HepG2 (cell line): ENCODE data around the gene CAMK2G. TPM values are rescaled to one million over a fixed set of nuclear protein-coding genes. Genes with fewer than 3 reads are reported as not detected.

Experiments used
- ATAC-seq: fragments of 200-7000 bp; cut with Tn5 transposase; 3 replicates; pipeline ENCODE4 v1.9.1; 2020; ENCODE audit warnings: mild to moderate bottlenecking, moderate library complexity
- BruUV-seq: library from RNA; stranded (reverse); fragments of 400-500 nt; replicated peaks from 2 replicates; lab custom pipeline; 2021; lab: Mats Ljungman, UMichigan
- CTCF ChIA-PET: fragments of 300-600 bp; formaldehyde crosslinking; extraction: SDS; loops from one replicate; lab custom pipeline; 2021; ENCODE audit warnings: low total read pairs, inconsistent platforms, low intra/inter-chr PET ratio; lab: Yijun Ruan, JAX
- POLR2A ChIA-PET: fragments of 350-600 bp; sonication (Branson Sonifier 250); formaldehyde crosslinking; loops from one replicate; lab custom pipeline; 2020; ENCODE audit warnings: antibody characterized with exemption, inconsistent platforms; lab: Yijun Ruan, JAX
- DNase-seq: peaks from one replicate; pipeline ENCODE4 v3.0.0-alpha.2; 2015; ENCODE audit warnings: low spot score
- FAIRE-seq: peaks from 3 replicates; lab custom pipeline; 2011; peaks lifted over from hg19 to GRCh38; lab: Jason Lieb, UNC
- H2AFZ ChIP-seq: one replicate; pipeline ENCODE4 v1.6.1; 2011; ENCODE audit warnings: low read length, inconsistent platforms
- H3K27ac ChIP-seq: fragments of 300-600 bp; 3 replicates; pipeline ENCODE4 v1.8.0; 2011; ENCODE audit warnings: mixed run types, mild to moderate bottlenecking, mixed read lengths, low read length, inconsistent platforms; ENCODE audit not compliant: insufficient read depth; ENCODE audit errors: extremely low read length
- H3K27me3 ChIP-seq, 2 experiments: fragments of 200-600 bp in 1 of 2; 2 replicates in 1 of 2; 3 replicates in 1 of 2; pipeline versions ENCODE4 v1.6.0 to v1.8.0; 2011; ENCODE audit warnings: low read length in 2 of 2, mild to moderate bottlenecking in 2 of 2, moderate library complexity in 2 of 2, inconsistent platforms in 1 of 2; ENCODE audit not compliant: insufficient read depth in 2 of 2, control insufficient read depth in 1 of 2
- H3K36me3 ChIP-seq, 2 experiments: fragments of 200-600 bp in 1 of 2; replicated peaks in 1 of 2; 2 replicates in 1 of 2; 3 replicates in 1 of 2; pipeline versions ENCODE4 v1.5.1 to v1.8.0; 2011; ENCODE audit warnings: low read length in 2 of 2, inconsistent platforms in 1 of 2; ENCODE audit not compliant: insufficient read depth in 2 of 2, control insufficient read depth in 1 of 2
- H3K4me1 ChIP-seq: 2 replicates; pipeline ENCODE4 v1.5.1; 2012; ENCODE audit warnings: low read length, inconsistent platforms; ENCODE audit not compliant: insufficient read depth
- H3K4me2 ChIP-seq: 2 replicates; pipeline ENCODE4 v1.6.0; 2011; ENCODE audit warnings: low read depth, low read length, inconsistent platforms
- H3K4me3 ChIP-seq, 3 experiments: fragments of 200-600 bp in 1 of 3; sonication (generic), shearing (Covaris generic) in 1 of 3; replicated peaks in 1 of 3; 2 replicates each; pipeline ENCODE4 v1.5.1; 2011 to 2016; ENCODE audit warnings: low read length in 3 of 3, inconsistent platforms in 2 of 3, low read depth in 2 of 3, mild to moderate bottlenecking in 2 of 3, control low read depth in 1 of 3, mixed read lengths in 1 of 3; ENCODE audit not compliant: insufficient read depth in 1 of 3
- H3K79me2 ChIP-seq: one replicate; pipeline ENCODE4 v1.6.1; 2011; ENCODE audit warnings: low read length, inconsistent platforms; ENCODE audit not compliant: insufficient read depth
- H3K9ac ChIP-seq: 2 replicates; pipeline ENCODE4 v1.6.0; 2011; ENCODE audit warnings: mild to moderate bottlenecking, low read depth, low read length, inconsistent platforms; ENCODE audit not compliant: insufficient read depth
- H3K9me3 ChIP-seq: 2 replicates; pipeline ENCODE4 v1.5.1; 2012; ENCODE audit warnings: mild to moderate bottlenecking, low read length
- H4K20me1 ChIP-seq: 2 replicates; pipeline ENCODE4 v1.6.0; 2011; ENCODE audit warnings: inconsistent platforms, mild to moderate bottlenecking, low read length, moderate library complexity; ENCODE audit not compliant: insufficient read depth
- GLI4 ChIP-seq: sonication (generic); formaldehyde crosslinking; IDR thresholded peaks from 2 replicates; pipeline ENCODE4 v1.5.1; 2020; ENCODE audit warnings: missing genetic modification reagents, mild to moderate bottlenecking, moderate library complexity, borderline replicate concordance
- GTF2F1 ChIP-seq: fragments of 150-350 bp; IDR thresholded peaks from 2 replicates; pipeline ENCODE4 v1.6.1; 2014; ENCODE audit warnings: low read length
- JUNB ChIP-seq: sonication (generic); formaldehyde crosslinking; IDR thresholded peaks from 2 replicates; pipeline ENCODE4 v1.8.0; 2022; ENCODE audit warnings: missing genetic modification reagents, mild to moderate bottlenecking, borderline replicate concordance
- KAT8 ChIP-seq: IDR thresholded peaks from 2 replicates; pipeline ENCODE4 v1.6.1; 2016; ENCODE audit warnings: missing genetic modification reagents, missing compliant biosample characterization
- MAFF ChIP-seq: IDR thresholded peaks from 2 replicates; pipeline ENCODE4 v1.6.1; 2011; ENCODE audit warnings: low read depth, low read length, improper control_type of control experiment
- MYNN ChIP-seq: sonication (generic); formaldehyde crosslinking; IDR thresholded peaks from 2 replicates; pipeline ENCODE4 v1.4.0; 2020; ENCODE audit warnings: mild to moderate bottlenecking, low read depth, missing genetic modification reagents
- NRL ChIP-seq: sonication (generic); formaldehyde crosslinking; IDR thresholded peaks from 2 replicates; pipeline ENCODE4 v1.5.0; 2020; ENCODE audit warnings: missing genetic modification reagents, mild to moderate bottlenecking, moderate library complexity, borderline replicate concordance
- SOX13 ChIP-seq, 3 experiments: fragments of 450-650 bp in 1 of 3; sonication (generic) in 1 of 3; formaldehyde crosslinking in 1 of 3; IDR thresholded peaks in 2 of 3; conservative IDR thresholded peaks in 1 of 3; 2 replicates each; pipeline versions ENCODE4 v1.5.0 to v1.6.1; 2016 to 2020; ENCODE audit warnings: antibody characterized with exemption in 1 of 3, mild to moderate bottlenecking in 1 of 3, missing compliant biosample characterization in 1 of 3, missing genetic modification reagents in 1 of 3, moderate library complexity in 1 of 3
- TBX3 ChIP-seq: fragments of 450-650 bp; IDR thresholded peaks from 2 replicates; pipeline ENCODE4 v1.6.1; 2017; ENCODE audit warnings: antibody characterized with exemption, mild to moderate bottlenecking, inconsistent platforms, borderline replicate concordance
- TMF1 ChIP-seq: sonication (generic); formaldehyde crosslinking; IDR thresholded peaks from 2 replicates; pipeline ENCODE4 v1.8.1; 2022; ENCODE audit warnings: low read depth, missing genetic modification reagents
- WIZ ChIP-seq: sonication (generic); formaldehyde crosslinking; IDR thresholded peaks from 2 replicates; pipeline ENCODE4 v1.5.1; 2020; ENCODE audit warnings: mild to moderate bottlenecking, missing genetic modification reagents
- ZNF343 ChIP-seq: sonication (generic); formaldehyde crosslinking; IDR thresholded peaks from 2 replicates; pipeline ENCODE4 v1.4.0; 2020; ENCODE audit warnings: mild to moderate bottlenecking, missing genetic modification reagents
- ZNF512B ChIP-seq: sonication (generic); formaldehyde crosslinking; IDR thresholded peaks from 2 replicates; pipeline ENCODE4 v1.5.1; 2020; ENCODE audit warnings: missing genetic modification reagents, mild to moderate bottlenecking, borderline replicate concordance
- ZNF557 ChIP-seq: sonication (generic); formaldehyde crosslinking; IDR thresholded peaks from 2 replicates; pipeline ENCODE4 v1.4.0; 2020; ENCODE audit warnings: missing genetic modification reagents
- ZNF569 ChIP-seq: sonication (generic); formaldehyde crosslinking; IDR thresholded peaks from 2 replicates; pipeline ENCODE4 v1.5.0; 2020; ENCODE audit warnings: mild to moderate bottlenecking, missing genetic modification reagents, moderate library complexity, borderline replicate concordance
- ZSCAN25 ChIP-seq: sonication (generic); formaldehyde crosslinking; IDR thresholded peaks from 2 replicates; pipeline ENCODE4 v1.8.0; 2022; ENCODE audit warnings: mild to moderate bottlenecking, missing genetic modification reagents
- WGBS: methylation state at CpG from one replicate; pipeline ENCODE4 v1.1.6; 2017; ENCODE audit warnings: low lambda C conversion rate; 5-methylcytosine and 5-hydroxymethylcytosine counted together
- in situ Hi-C: cut with HindIII; loops from 2 replicates; pipeline ENCODE4 v1.10.0; 2017; ENCODE audit warnings: low pct_unique_long_range_greater_than_20kb; ENCODE audit not compliant: extremely low pct_ligation_motif_present
- intact Hi-C: fragments of 100-400 bp; cut with micrococcal nuclease; formaldehyde crosslinking; loops from one replicate; pipeline ENCODE4 v1.10.0; 2022; ENCODE audit not compliant: unreplicated experiment
- polyA plus RNA-seq, 8 experiments: library from polyadenylated mRNA; depleted of rRNA in 3 of 8; stranded (reverse) in 7 of 8; unstranded in 1 of 8; fragments of >200 nt; fragmentation: Illumina TruSeq in 4 of 8; extraction: Trizol in 4 of 8; gene quantifications; 2 replicates each; pipeline versions ENCODE4 v1.2.1 to v1.2.3, GENCODE V29; 2011 to 2016; ENCODE audit warnings: low read depth in 4 of 8, missing spikeins in 1 of 8, mixed read lengths in 1 of 8; ENCODE audit not compliant: insufficient read depth in 1 of 8
- total RNA-seq, 5 experiments: library from RNA; depleted of rRNA; stranded (reverse); fragments of >200 nt; fragmentation: Illumina TruSeq; extraction: Trizol; gene quantifications; 2 replicates each; pipeline ENCODE4 v1.2.3, GENCODE V29; 2016; ENCODE audit warnings: low read depth in 1 of 5
- TF ChIP-seq, protein P1 (sequence below): sonication (generic); formaldehyde crosslinking; IDR thresholded peaks from 2 replicates; pipeline ENCODE4 v1.9.0; 2022; ENCODE audit warnings: low read depth, missing genetic modification reagents
- TF ChIP-seq, protein P2 (sequence below): sonication (generic); formaldehyde crosslinking; IDR thresholded peaks from 2 replicates; pipeline ENCODE4 v1.5.1; 2020; ENCODE audit warnings: missing genetic modification reagents, mild to moderate bottlenecking, borderline replicate concordance

CAMK2G gene
- total and polyA plus RNA-seq, 2 of the 13 experiments (the other 11 are each of a cell fraction or from before 2014, with no cell fraction given) = 15.9 to 18.8 TPM

GRCh38 chr10:73908853-73909539 lies 34.6 kb upstream of the CAMK2G start:
- no peaks in the 10 kb centered on the region for H3K36me3 ChIP-seq
- in situ Hi-C loops = no loop called here
- H3K4me3 ChIP-seq = no peak overlapping the region
- intact Hi-C loops = no loop called here
- H3K27ac ChIP-seq = no peak overlapping the region
- no peak for FAIRE-seq
- no peaks in the 10 kb centered on the region for H3K9me3 ChIP-seq
- H4K20me1 ChIP-seq = no peaks in the 10 kb centered on the region
- H3K4me2 ChIP-seq = peak overlapping the region; percentile 49
- peaks cover 43% of the 10 kb centered on the region for H3K4me1 ChIP-seq
- CTCF ChIA-PET = no interaction called here
- no peak overlapping the region for H3K9ac ChIP-seq
- no TSS peak for BruUV-seq
- ATAC-seq = no peak
- POLR2A ChIA-PET = no interaction called here
- DNase-seq = peak; percentile 35
- H3K79me2 ChIP-seq = no peaks in the 10 kb centered on the region
- H2AFZ ChIP-seq = no peak overlapping the region
- 11% methylated on average over 9 of the region's 10 CpGs for WGBS
- H3K27me3 ChIP-seq = peaks cover 4 to 13% of the 10 kb centered on the region in 2 experiments; a peak in 4 of 5 replicates
- TF ChIP-seq WIZ (no peak), JUNB (CRISPR knock-in tag) (no peak), NRL (CRISPR knock-in tag) (no peak), GTF2F1 (no peak), ZNF512B (CRISPR knock-in tag) (no peak), SOX13 (IDR thresholded peaks at IDR 0.05) (no peak), SOX13 (CRISPR knock-in tag; conservative IDR thresholded peaks at IDR 0.05 in 1 of 2, IDR thresholded peaks at IDR 0.05 in 1 of 2) (no peak), ZNF343 (CRISPR knock-in tag) (no peak), ZSCAN25 (CRISPR knock-in tag) (no peak), GLI4 (CRISPR knock-in tag) (no peak), ZNF557 (CRISPR knock-in tag) (no peak), TBX3 (no peak), KAT8 (no peak), MAFF (no peak), ZNF569 (CRISPR knock-in tag) (no peak), TMF1 (CRISPR knock-in tag) (no peak), MYNN (CRISPR knock-in tag) (no peak)
- TF ChIP-seq, protein P1, sequence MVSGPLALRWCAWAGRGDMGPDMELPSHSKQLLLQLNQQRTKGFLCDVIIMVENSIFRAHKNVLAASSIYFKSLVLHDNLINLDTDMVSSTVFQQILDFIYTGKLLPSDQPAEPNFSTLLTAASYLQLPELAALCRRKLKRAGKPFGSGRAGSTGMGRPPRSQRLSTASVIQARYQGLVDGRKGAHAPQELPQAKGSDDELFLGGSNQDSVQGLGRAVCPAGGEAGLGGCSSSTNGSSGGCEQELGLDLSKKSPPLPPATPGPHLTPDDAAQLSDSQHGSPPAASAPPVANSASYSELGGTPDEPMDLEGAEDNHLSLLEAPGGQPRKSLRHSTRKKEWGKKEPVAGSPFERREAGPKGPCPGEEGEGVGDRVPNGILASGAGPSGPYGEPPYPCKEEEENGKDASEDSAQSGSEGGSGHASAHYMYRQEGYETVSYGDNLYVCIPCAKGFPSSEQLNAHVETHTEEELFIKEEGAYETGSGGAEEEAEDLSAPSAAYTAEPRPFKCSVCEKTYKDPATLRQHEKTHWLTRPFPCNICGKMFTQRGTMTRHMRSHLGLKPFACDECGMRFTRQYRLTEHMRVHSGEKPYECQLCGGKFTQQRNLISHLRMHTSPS (CRISPR knock-in tag) = no peak
- TF ChIP-seq, protein P2, sequence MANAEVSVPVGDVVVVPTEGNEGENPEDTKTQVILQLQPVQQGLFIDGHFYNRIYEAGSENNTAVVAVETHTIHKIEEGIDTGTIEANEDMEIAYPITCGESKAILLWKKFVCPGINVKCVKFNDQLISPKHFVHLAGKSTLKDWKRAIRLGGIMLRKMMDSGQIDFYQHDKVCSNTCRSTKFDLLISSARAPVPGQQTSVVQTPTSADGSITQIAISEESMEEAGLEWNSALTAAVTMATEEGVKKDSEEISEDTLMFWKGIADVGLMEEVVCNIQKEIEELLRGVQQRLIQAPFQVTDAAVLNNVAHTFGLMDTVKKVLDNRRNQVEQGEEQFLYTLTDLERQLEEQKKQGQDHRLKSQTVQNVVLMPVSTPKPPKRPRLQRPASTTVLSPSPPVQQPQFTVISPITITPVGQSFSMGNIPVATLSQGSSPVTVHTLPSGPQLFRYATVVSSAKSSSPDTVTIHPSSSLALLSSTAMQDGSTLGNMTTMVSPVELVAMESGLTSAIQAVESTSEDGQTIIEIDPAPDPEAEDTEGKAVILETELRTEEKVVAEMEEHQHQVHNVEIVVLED (CRISPR knock-in tag) = no peak
